ENCODE results near the gene GPR61.

DNA sequence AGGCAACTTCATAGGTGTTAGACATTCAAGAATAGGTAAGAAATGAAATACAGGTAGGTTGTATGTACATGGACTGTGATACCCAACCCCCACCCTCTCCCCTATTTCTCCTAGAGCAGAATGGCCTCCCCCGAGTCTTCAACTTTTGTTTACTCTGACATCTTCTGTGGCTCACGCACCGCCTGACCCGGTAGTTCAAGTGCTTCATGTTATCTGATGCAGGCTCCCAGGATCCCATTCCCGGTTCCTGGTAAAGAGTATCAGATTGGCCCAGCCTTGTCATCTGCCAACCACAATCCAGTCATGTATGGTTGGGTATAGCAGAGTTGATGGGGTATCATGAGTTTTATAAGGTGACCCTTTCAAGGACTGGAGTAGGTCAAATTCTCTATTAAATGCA lies 17.8 kb downstream of the GPR61 start:
- TF ChIP-seq, protein P1, sequence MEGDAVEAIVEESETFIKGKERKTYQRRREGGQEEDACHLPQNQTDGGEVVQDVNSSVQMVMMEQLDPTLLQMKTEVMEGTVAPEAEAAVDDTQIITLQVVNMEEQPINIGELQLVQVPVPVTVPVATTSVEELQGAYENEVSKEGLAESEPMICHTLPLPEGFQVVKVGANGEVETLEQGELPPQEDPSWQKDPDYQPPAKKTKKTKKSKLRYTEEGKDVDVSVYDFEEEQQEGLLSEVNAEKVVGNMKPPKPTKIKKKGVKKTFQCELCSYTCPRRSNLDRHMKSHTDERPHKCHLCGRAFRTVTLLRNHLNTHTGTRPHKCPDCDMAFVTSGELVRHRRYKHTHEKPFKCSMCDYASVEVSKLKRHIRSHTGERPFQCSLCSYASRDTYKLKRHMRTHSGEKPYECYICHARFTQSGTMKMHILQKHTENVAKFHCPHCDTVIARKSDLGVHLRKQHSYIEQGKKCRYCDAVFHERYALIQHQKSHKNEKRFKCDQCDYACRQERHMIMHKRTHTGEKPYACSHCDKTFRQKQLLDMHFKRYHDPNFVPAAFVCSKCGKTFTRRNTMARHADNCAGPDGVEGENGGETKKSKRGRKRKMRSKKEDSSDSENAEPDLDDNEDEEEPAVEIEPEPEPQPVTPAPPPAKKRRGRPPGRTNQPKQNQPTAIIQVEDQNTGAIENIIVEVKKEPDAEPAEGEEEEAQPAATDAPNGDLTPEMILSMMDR (IDR thresholded peaks at IDR 0.05): no peak
- TF ChIP-seq POLR2A (IDR thresholded peaks at IDR 0.05): no peak

Measured in heart left ventricle (tissue), 13 donors.